ENCODE results near the gene ESPL1.
"Not testable (repeated sequence)": the region's sequence is repeated elsewhere in the genome, so short reads cannot be mapped to it uniquely, and the experiment has no call there.

Gene ESPL1

GRCh38 chr12:53265783-53266182 is 2.3 kb upstream of the ESPL1 start:
- DNase-seq, result no peak

GRCh38 chr12:53267306-53267998 is 647 bp upstream of the ESPL1 start:
- DNase-seq, result no peak

- DNase-seq, result no peak
Observed at GRCh38 chr12:53268630-53269562, 797 bp downstream of the ESPL1 start.

GRCh38 chr12:53274445-53274844 is 6.3 kb downstream of the ESPL1 start:
- no peak for DNase-seq

- DNase-seq, result no peak
Observed at GRCh38 chr12:53276511-53276910, 8.4 kb downstream of the ESPL1 start.

- no peak for DNase-seq
Observed at GRCh38 chr12:53277981-53278380, 9.9 kb downstream of the ESPL1 start.

- DNase-seq, result no peak
Observed at GRCh38 chr12:53279283-53279869, 11.3 kb downstream of the ESPL1 start.

GRCh38 chr12:53279888-53280498 is 11.9 kb downstream of the ESPL1 start:
- DNase-seq, result no peak

GRCh38 chr12:53286448-53286847 is 18.3 kb downstream of the ESPL1 start:
- no peak for DNase-seq

GRCh38 chr12:53287741-53288216 is 19.7 kb downstream of the ESPL1 start:
- peak; percentile 56 for DNase-seq

- no peak for DNase-seq
Observed at GRCh38 chr12:53288322-53288721, 20.2 kb downstream of the ESPL1 start.

GRCh38 chr12:53289891-53290290 is 21.8 kb downstream of the ESPL1 start:
- DNase-seq, result no peak

- DNase-seq, result no peak
Observed at GRCh38 chr12:53290661-53291060, 22.6 kb downstream of the ESPL1 start.

- no peak for DNase-seq
Observed at GRCh38 chr12:53292426-53292825, 24.3 kb downstream of the ESPL1 start.

- DNase-seq, result peak; percentile 79
Observed at GRCh38 chr12:53295070-53295890, 27.2 kb downstream of the ESPL1 start, which contains the start of gene PFDN5. PFDN5 (plus strand) TSS chr12:53295542; CDS start chr12:53295568, 26 bp downstream.

GRCh38 chr12:53295891-53296219 is 27.8 kb downstream of the ESPL1 start:
- DNase-seq, result no peak

- not testable (repeated sequence) for DNase-seq
Observed at GRCh38 chr12:53297106-53297505, 29.0 kb downstream of the ESPL1 start.

GRCh38 chr12:53298164-53298563 is 30.1 kb downstream of the ESPL1 start:
- no peak for DNase-seq

GRCh38 chr12:53299101-53299453 is 31.0 kb downstream of the ESPL1 start:
- DNase-seq, result no peak

GRCh38 chr12:53299454-53300180 is 31.5 kb downstream of the ESPL1 start, which contains the start of gene MYG1:
MYG1 (plus strand) TSS chr12:53299695; CDS start chr12:53299738, 43 bp downstream.
- peak; percentile 76 for DNase-seq

GRCh38 chr12:53300187-53300586 is 32.1 kb downstream of the ESPL1 start:
- no peak for DNase-seq

All from activated CD4-positive, alpha-beta T cell treated with anti-CD3 and anti-CD28 coated beads for 1 hour (primary cell).